ENCODE results near the gene TMEM119. TPM values are rescaled to one million over a fixed set of nuclear protein-coding genes. Genes with fewer than 3 reads are reported as not detected.

TMEM119 gene
- total and polyA plus RNA-seq, 9 of the 15 experiments (the other 6 are each of a cell fraction or from before 2014, with no cell fraction given), result 0.18 TPM; not detected in 8

DNA sequence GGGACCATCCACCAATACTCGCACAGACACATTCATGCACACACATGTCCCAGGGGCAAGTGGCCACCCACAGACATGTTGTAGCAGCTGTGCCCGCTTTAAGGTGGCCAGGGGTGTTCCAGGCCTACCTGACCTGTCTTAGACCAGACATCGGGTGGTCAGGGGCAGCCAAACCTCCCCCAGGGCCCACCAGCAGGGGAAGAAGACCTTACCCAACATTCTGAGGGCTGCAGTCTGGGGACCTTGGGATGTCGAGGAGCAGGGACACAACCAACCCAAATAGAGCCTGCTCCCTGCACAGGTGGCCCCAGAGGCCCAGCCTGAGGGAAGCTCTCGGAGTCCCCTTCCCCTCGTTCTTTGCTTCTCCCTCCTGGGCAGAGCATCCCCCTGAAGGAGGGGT, 1.7 kb upstream of the TMEM119 start:
- no peak for FAIRE-seq
- H3K79me2 ChIP-seq (ENCODE audit: control insufficient read depth, insufficient read depth, low read length), result no peaks in the 10 kb centered on the region
- POLR2A ChIA-PET, result interaction anchor here (0.5 to 0.9 kb wide), 3 partner anchors 24 to 735 kb away, joined by 4 to 5 read pairs (median 4); no protein-coding TSS in a partner anchor

DNA sequence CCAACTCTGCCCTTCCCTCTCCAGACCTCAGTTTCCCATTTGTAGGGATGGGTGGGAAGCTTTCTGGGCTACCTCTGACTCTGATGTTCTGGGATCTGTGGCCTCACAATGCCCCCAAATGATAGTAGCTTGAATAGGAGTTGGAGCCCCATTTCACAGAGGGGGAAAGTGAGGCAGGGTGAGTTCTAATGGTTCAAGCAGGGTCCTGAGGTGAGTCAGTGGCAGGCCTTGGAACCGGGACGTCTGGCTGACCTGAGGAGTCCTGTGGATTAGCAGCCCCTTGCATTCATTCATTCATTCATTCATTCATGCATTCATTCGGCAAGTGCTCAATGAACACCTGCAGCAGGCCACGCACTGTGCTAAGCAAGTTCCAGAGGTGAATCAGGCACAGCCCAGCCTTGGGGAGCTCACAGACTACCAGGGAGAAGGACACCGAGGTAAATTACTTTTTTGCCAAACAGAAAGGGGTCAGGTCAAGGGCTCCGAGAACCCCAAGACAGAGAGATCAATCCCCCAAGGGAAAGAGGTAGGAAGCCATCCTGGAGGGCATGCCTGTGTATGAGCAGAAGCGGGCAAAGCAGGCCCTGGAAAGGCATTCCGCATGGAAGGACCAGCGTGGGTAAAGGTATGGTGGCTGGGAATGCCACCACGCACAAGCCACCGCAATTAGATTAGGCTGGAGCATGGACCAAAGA, 818 bp upstream of the TMEM119 start:
- no peak overlapping the region for H2AFZ ChIP-seq (ENCODE audit: low read depth, low read length)
- H3K4me3 ChIP-seq, result no peak overlapping the region
- DNase-seq (ENCODE audit: extremely low read depth in 1 of 4, low spot score in 3 of 4), result no peak
- POLR2A ChIA-PET, result interaction anchor here (0.7 kb wide), 1 partner anchor 34 kb away, joined by 4 read pairs; no protein-coding TSS in a partner anchor
- H3K9ac ChIP-seq (ENCODE audit: insufficient read depth in 1 of 2, low read depth in 2 of 2, low read length in 2 of 2), result 0 out of 4 replicates have a peak overlapping the region, but pooled peaks of 1 of the 2 experiments have one; percentile 0
- WGBS (ENCODE audit: insufficient coverage, low coverage, missing lambda C conversion rate), result 29% methylated on average over 11 of the region's 11 CpGs
- in situ Hi-C loops (cut with MboI), result no loop called here
- H4K20me1 ChIP-seq (replicated peaks; ENCODE audit: control insufficient read depth, insufficient read depth, low read length), result peaks cover 6% of the 10 kb centered on the region; the same call in 1 of the 2 replicates
- H3K4me1 ChIP-seq (replicated peaks in 1 of 2; ENCODE audit: control insufficient read depth in 2 of 2, insufficient read depth in 2 of 2, low read length in 2 of 2), result peaks cover 0 to 13% of the 10 kb centered on the region in 2 experiments; a peak in 3 of 5 replicates
- H3K27ac ChIP-seq (ENCODE audit: extremely low read depth, low read depth, low read length), result no peak overlapping the region
- no TSS peak for BruUV-seq (replicated peaks)
- no peaks in the 10 kb centered on the region for H3K36me3 ChIP-seq (ENCODE audit: control insufficient read depth, insufficient read depth, low read length)
- no peak for ATAC-seq
- no peaks in the 10 kb centered on the region for H3K9me3 ChIP-seq (replicated peaks; ENCODE audit: control insufficient read depth, insufficient read depth, low read depth, low read length)
- H3K9me1 ChIP-seq (ENCODE audit: control insufficient read depth, insufficient read depth, low read length), result peaks cover 6% of the 10 kb centered on the region
- intact Hi-C loops (cut with micrococcal nuclease), result no loop called here
- no peak for FAIRE-seq
- no peak overlapping the region for H3K4me2 ChIP-seq (ENCODE audit: insufficient read depth, low read length)
- H3K79me2 ChIP-seq (ENCODE audit: control insufficient read depth, insufficient read depth, low read length), result no peaks in the 10 kb centered on the region
- no peaks in the 10 kb centered on the region for H3K27me3 ChIP-seq (ENCODE audit: control insufficient read depth in 2 of 2, insufficient read depth in 2 of 2, low read length in 2 of 2)
- TF ChIP-seq RBM25 (IDR thresholded peaks at IDR 0.05; ENCODE audit: low read depth, low read length, severe bottlenecking) (peak; percentile 88), RCOR1 (IDR thresholded peaks at IDR 0.05; ENCODE audit: borderline replicate concordance in 1 of 2, low read depth in 2 of 2, low read length in 2 of 2) (no peak; a peak in 1 of 4 replicates), NCOA1 (IDR thresholded peaks at IDR 0.05; ENCODE audit: low read depth) (no peak), KDM1A (IDR thresholded peaks at IDR 0.05) (peak; percentile 52 to 61; a peak in 2 of 4 replicates), ZNF24 (IDR thresholded peaks at IDR 0.05) (peak; percentile 97), CHD4 (IDR thresholded peaks at IDR 0.05; ENCODE audit: insufficient read depth, insufficient replicate concordance, low read depth, low read length, poor library complexity, severe bottlenecking) (peak; percentile 57), ADNP (tag; IDR thresholded peaks at IDR 0.05) (peak; percentile 80; the same call in 1 of the 2 replicates), BCOR (IDR thresholded peaks at IDR 0.05) (peak; percentile 84), ZNF3 (CRISPR knock-in tag; IDR thresholded peaks at IDR 0.05) (peak; percentile 70; the same call in 1 of the 2 replicates), ZNF57 (CRISPR knock-in tag; IDR thresholded peaks at IDR 0.05) (no peak)
- TF ChIP-seq, protein P1, sequence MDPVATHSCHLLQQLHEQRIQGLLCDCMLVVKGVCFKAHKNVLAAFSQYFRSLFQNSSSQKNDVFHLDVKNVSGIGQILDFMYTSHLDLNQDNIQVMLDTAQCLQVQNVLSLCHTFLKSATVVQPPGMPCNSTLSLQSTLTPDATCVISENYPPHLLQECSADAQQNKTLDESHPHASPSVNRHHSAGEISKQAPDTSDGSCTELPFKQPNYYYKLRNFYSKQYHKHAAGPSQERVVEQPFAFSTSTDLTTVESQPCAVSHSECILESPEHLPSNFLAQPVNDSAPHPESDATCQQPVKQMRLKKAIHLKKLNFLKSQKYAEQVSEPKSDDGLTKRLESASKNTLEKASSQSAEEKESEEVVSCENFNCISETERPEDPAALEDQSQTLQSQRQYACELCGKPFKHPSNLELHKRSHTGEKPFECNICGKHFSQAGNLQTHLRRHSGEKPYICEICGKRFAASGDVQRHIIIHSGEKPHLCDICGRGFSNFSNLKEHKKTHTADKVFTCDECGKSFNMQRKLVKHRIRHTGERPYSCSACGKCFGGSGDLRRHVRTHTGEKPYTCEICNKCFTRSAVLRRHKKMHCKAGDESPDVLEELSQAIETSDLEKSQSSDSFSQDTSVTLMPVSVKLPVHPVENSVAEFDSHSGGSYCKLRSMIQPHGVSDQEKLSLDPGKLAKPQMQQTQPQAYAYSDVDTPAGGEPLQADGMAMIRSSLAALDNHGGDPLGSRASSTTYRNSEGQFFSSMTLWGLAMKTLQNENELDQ (CRISPR knock-in tag; IDR thresholded peaks at IDR 0.05; ENCODE audit: borderline replicate concordance), result no peak
- CTCF ChIA-PET (ENCODE audit: low intra/inter-chr PET ratio), result no interaction called here

More for the DNA sequence above, 1.7 kb upstream of the TMEM119 start:
- H3K4me1 ChIP-seq (replicated peaks in 1 of 2; ENCODE audit: control insufficient read depth in 2 of 2, insufficient read depth in 2 of 2, low read length in 2 of 2), result peaks cover 0 to 11% of the 10 kb centered on the region in 2 experiments; a peak in 3 of 5 replicates
- CTCF ChIA-PET (ENCODE audit: low intra/inter-chr PET ratio), result no interaction called here
- peaks cover 6% of the 10 kb centered on the region; the same call in 1 of the 2 replicates for H4K20me1 ChIP-seq (replicated peaks; ENCODE audit: control insufficient read depth, insufficient read depth, low read length)
- H3K9me1 ChIP-seq (ENCODE audit: control insufficient read depth, insufficient read depth, low read length), result peaks cover 6% of the 10 kb centered on the region
- no peak for DNase-seq (ENCODE audit: extremely low read depth in 1 of 4, low spot score in 3 of 4)
- H3K9ac ChIP-seq (ENCODE audit: insufficient read depth in 1 of 2, low read depth in 2 of 2, low read length in 2 of 2), result 0 out of 4 replicates have a peak overlapping the region, but pooled peaks of 1 of the 2 experiments have one; percentile 13
- H3K9me3 ChIP-seq (replicated peaks; ENCODE audit: control insufficient read depth, insufficient read depth, low read depth, low read length), result no peaks in the 10 kb centered on the region
- H3K27me3 ChIP-seq (ENCODE audit: control insufficient read depth in 2 of 2, insufficient read depth in 2 of 2, low read length in 2 of 2), result no peaks in the 10 kb centered on the region
- H3K4me3 ChIP-seq, result no peak overlapping the region
- no peak overlapping the region for H2AFZ ChIP-seq (ENCODE audit: low read depth, low read length)
- intact Hi-C loops (cut with micrococcal nuclease), result no loop called here
- no peak for TF ChIP-seq ZNF316 (IDR thresholded peaks at IDR 0.05)
- no peak overlapping the region for H3K27ac ChIP-seq (ENCODE audit: extremely low read depth, low read depth, low read length)
- H3K4me2 ChIP-seq (ENCODE audit: insufficient read depth, low read length), result no peak overlapping the region
- no peak for ATAC-seq
- no peaks in the 10 kb centered on the region for H3K36me3 ChIP-seq (ENCODE audit: control insufficient read depth, insufficient read depth, low read length)
- in situ Hi-C loops (cut with MboI), result no loop called here
- BruUV-seq (replicated peaks), result no TSS peak
- 19% methylated on average over 6 of the region's 6 CpGs for WGBS (ENCODE audit: insufficient coverage, low coverage, missing lambda C conversion rate)
